Activated CD4-positive, alpha-beta T cell treated with anti-CD3 and anti-CD28 coated beads for 4 hours (primary cell): ENCODE results near the gene OCA2.

ENCODE experiments used
- DNase-seq, 2 donors: peaks; one replicate each; pipeline ENCODE4 v3.0.0-alpha.2; 2020

The OCA2 gene

DNA sequence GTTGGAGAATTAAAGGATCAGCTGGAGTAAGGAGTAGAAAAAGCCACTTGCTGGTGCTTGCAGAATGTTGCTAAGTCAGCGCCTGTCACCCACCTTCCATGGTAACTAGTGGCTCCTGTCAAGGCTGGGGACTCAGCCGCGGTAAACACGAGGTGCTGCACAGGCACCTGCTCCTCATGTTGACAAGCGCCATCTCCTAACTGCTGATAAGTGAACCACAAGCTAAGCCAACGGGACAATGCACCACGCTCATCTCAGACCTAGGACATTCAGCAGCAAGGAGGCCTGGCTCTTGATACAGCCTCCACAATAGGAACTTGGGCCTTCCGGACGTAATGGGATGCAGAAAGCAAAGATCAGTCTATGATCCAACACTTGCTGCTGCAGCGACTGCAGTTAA is 264.4 kb downstream of the OCA2 start:
- DNase-seq = no peak

DNA sequence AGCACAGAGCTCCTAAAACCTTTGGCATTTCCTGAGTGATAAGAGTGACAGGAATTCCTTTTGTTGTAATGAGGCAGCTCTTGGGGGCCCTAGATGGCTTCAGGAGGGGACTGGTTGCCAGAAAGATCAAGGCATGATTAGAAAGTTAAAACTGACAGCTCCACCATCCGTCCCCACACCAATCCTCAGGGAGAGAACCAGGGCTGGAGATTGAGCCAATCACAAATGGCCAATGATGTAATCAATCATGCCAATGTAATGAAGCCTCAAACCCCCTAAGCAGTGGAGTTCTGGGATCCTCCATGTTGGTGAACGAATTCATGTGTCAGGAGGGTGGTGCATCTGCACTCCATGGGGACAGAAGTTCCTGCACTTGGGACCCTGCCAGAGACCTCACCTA is 265.1 kb downstream of the OCA2 start:
- no peak for DNase-seq

DNA sequence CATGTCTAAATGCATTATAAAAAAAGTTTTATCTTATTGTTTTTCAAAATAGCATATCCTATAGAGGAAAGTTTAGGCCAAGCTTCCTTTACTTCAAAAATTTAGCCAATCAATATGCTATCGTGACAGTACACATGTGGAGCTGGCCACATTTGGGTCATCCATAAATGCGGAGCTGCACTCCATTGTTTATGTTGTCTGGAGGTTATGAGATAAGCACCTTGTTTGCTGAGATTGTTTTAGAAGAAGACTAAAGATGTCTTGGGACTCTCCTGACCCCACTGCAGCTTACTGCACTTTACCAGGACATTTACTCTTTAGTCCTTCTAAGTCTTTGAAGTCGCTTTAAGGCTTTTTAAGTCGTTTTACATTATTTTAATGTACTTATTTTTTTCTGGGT is 265.9 kb downstream of the OCA2 start:
- DNase-seq = no peak

DNA sequence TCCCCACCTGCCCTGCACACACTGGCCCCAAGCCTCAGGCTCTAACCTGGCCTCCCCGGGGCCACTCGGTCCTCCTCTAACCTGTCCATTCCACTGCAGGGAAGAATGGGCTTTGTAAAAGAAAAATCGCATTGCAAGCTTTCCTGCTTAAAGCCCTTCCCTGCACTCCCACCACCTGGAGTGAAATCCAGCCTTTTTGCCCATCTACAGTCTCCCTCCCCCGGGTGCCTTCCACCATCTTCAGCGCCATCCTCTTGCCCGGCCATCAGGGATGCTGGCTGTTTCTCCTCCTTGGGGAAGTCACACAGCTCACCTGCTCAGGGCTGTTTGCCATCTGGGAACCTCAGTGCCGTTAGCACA is 266.9 kb downstream of the OCA2 start:
- no peak for DNase-seq

DNA sequence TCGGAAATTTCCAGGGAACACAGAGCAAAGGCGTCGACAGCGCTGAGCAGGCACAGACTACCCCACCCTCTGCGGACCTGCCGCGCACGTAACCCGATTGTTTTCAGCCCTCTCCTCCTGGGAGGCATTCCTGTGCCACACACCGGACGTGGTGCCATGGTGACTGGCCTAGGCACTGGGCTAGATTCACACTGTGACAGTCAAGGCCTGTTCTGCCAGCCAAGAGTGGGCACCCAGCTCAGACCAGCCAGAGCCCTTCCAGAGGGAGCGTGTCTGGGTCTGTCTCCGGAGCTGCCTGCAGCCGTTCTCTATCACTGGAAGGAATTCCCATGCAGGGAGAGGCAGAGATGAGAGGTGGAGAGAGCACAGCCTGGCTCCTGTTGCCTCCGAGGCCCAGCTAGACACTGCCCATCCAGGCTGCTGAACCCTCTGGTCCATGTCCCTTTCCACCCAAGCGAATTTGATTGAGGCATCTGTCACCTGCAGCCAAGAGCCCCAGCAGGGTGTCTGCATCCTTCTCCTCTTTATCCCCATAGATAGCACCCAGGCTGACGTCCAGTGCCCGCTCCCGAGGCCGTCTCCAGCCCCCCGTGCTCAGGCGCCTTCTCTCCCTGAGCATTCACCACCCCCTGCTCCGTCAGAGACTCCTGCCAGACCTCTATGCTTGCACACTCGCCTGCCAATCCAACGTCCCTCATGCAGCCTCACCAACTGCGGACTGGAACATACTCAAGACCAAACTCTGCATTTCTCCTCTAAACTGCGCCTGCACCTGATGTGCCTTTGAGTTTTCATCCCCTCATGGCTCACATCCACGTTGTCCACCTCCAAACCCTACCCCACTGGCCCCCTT is 267.5 kb downstream of the OCA2 start:
- no peak for DNase-seq

DNA sequence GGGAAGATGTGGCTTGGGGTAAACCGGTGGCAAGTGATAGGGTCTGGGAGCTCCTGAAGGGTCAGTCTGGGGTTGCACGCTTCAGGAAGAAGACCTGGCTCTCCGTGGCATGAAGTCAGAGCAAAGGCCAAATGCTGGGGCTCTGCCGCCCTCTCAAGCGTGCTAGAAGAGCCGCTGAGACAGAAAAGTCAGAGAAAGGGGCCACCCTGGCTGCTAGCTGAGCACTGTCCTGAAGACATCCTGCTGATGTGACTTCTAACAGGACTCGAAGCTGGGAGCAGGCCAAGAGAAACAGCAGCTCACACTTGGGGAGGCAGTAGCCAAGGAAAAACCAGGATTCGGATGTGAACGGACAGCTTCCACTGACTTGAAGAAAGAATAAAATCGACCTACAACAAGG is 270.4 kb downstream of the OCA2 start:
- no peak for DNase-seq

DNA sequence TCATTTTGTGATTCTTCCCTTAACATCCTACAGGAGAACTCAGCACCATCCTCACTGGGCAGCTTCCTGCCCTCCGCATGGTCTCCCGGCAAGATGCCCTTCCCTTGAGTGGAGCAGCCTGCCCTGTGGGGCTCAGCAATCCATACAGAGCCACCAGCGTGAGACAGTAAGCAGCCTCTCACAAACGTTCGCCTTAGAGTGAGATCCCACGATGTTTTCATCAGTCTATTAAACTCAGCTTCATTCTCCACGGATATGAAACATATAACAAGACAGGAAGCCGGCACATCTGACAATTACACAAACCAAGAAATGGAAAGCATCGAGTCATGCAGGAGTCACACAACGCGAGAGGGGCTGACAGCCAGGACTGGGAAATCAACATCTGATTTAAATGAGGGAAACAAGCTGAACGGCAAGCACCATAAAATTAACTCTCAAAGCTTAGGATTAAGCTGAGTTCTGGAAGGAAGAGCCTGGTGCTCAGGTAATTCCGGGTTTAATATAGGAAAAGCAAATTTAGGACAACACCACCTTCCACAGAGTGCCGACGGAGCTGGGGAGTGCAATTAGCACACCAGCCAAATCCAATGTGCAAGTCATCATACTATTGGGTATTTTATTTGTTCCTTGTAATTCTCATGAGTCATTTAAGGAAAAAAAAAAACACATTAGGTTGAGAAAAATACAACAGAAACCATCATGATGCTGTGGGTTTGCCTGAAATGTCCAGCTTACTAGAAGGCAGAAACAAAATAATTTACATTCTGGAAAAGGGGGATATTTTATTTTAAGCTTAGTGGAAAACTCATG is 272.0 kb downstream of the OCA2 start:
- DNase-seq = no peak

DNA sequence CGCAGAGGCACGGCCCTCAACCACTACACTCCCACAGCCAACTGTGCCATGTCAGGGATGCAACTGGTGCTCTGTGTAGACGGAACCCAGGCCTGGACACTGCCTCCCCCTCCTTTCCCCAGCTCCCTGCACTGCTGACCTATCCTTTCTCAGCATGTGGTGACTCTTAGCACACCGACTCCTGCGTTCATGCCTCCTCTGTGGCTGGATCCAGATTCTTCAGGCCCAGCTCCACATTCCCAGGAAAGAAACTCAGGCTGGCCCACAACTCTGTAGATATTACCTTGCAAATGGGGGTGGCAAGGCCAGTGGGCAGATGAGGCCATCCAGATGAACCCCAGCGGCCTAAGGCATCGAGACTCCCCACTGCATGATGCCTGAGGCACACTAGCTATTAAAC is 272.7 kb downstream of the OCA2 start:
- no peak for DNase-seq

DNA sequence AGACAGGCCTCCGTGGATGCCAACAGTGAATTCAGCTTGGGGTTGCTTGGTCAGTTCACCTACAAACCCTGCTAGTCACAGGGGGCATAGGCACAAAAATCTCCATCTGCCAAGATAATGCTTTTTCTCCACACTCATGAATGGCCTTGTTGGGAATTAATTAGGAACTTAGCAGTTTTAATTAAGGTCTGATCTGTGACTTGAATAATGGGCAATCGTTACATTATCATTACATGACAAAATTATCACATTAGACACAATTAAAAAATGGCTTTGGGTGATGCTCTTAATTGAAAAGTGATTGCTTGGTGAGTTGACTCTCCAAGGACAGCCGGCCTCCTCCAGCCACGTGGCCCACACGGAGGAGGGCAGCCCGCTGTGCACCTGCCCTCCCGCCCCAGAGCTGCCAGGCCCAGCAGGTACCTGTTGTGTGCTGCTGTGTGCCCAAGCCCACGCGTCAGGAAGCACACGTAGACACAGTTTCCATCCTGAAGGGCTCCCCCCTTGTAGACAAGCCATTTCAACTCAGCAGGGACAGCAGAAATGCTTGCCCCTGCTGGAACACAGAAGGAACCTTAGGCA is 274.2 kb downstream of the OCA2 start:
- DNase-seq = no peak

DNA sequence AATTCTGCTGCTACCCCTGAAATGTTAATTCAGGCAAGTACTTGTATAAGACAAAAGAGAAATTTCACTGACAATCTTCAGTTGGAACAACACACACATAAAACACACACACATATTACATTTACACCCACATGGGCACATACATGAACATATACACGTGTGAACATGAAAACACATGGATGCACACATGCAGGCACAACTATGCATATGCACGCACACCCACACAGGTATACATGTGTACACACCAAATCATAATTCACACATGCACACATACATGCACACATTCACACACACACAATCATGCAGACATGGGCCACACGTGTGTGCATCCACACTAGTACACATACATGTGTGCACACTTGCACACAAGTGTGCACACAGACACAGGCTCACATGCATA is 277.8 kb downstream of the OCA2 start:
- DNase-seq = no peak

DNA sequence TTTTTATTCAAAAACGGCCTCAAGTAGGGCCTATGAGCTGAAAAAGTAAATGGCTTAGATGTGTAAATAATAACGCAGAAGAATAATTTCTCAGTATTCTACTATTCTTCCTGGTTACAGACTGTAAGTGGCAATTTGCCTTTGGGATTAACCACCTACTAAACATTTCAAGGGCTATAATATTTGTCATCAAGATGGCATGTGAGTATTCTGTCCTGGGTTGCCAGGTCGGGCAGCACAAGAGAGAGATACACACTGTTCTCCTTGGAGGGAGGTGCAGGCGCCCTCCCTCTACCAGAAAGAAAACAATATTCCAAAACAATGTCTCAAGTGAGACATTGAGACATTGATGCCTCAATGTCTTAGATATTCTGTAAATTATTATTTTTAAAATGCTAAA is 278.4 kb downstream of the OCA2 start:
- DNase-seq = no peak

DNA sequence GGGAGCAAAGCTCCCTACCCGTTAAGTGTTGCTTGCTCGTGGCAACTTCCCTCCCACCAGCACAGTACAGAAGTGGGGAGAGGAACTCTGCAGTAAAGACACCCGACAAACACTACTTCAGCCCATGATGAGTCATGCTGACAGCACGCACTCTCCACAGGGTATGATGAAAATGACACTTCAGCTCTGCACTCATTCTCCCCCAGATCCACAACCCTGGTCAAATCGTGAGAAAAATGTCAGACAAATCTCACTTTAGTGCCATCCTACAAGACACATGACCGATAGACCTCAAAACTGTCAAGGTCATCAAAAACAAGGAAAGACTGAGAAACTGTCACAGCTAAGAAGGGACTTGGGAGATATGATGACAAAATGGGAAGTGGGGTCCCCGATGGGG is 278.9 kb downstream of the OCA2 start:
- no peak for DNase-seq

DNA sequence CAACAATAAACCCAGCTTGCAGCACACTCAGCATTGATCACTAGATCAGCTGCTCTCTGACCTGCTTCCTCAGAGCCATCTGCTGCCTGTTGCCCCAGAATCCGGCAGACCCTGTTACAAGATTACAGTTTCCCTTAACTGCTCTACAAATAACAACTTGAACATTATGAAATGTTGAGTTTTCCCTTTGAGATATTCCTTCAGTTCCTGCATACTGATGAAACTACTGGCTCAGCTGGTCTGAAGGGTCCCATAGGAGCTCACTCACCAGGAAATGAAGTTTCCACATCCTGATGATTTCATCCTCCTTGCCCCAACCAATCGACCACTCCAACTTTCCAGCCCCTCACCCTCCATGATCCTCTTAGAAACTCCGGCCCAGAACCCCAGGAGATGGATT is 281.9 kb downstream of the OCA2 start:
- no peak for DNase-seq

DNA sequence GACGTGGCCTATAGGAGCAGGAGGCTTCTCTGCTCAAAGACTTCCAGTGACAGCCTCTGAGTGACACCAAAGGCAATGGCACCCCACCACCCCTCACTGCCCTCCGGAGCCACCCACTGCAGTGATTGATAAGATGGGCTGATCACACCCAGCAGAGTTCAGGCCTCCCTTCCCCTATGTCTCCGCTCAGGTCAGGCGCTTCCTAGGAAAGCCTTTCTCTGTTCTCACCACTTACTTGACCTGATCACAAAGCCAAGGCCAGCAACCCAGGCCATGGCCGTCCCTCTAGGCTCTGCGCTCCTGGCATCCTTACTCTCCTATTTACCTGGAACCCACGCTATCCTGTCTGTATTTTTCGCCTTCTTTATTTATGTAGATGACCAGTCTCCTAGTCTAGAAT is 282.3 kb downstream of the OCA2 start:
- no peak for DNase-seq

DNA sequence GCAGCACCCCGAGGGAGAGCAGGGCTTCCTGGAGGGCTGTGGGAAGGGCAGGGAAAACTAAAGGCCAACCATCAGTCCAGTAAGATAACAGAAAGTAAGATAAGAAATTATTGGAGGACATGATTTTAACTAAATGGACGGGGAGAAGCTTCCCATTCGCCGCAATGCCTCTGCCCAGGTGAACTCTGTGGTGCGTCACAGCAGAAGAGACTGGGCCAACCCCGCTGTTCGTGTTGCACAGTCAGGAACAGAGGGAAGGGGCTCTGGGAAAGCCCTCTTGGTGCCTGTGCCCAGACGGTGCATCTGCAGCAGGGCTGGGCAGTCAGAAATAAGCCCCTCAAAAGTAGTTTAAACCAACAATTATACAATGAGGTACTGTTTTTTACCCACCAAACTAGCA is 284.1 kb downstream of the OCA2 start:
- DNase-seq = no peak

DNA sequence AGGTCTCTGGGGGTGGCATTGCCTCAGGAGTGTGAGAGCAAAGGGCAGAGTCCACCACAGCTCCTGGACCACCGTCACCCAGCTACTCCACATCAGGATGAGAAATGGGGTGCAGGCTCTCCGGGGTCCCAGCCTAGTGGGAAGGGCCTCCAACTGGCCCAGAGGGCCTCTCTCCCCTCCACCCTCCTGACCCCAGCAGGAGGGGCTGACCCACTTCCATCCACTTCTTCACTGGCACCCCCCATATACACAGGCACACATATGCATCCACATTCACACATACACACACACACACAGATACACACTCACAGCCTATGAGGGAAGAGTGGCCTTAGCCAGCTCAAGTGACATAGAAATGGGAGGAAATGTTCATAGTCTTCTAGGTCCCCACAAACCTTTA is 286.0 kb downstream of the OCA2 start:
- no peak for DNase-seq

DNA sequence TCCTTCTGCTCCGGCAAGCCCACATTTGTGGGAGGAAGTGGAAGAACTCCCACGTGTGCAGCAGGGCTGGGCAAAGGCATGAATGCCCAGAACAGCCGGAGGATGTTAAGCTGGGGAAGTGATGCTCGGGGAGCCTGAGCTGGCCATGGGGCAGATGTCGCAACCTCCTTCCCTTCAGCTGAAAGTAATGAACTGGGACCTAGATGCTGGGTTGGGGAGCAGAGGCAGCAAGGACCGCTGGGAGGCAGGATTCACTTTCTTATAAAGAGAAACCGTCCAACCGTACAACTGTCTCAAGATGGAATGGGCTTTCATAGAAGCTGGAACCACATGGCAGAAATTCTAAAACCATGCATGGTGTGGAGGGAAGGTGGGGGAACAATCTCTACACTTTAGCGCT is 290.9 kb downstream of the OCA2 start:
- no peak for DNase-seq

DNA sequence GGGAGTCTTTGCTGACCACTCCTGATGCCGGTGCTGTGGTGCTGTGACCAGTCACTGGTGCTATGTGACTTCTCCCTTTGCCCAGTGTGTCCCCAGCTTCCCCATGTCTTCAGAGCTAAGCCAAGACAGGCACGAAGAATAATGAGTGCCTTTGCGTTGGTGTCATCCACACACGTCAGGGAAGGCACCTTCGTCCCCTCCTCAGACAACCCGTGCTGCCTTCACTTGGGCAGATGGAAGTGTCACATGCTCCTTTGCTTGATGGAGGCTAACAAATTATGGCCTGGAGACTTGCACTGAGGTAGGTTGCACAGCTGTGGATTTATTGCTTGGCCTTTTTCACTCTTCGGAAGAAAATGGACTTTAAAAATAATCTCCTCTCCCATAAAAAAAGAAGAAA is 291.8 kb downstream of the OCA2 start:
- no peak for DNase-seq

DNA sequence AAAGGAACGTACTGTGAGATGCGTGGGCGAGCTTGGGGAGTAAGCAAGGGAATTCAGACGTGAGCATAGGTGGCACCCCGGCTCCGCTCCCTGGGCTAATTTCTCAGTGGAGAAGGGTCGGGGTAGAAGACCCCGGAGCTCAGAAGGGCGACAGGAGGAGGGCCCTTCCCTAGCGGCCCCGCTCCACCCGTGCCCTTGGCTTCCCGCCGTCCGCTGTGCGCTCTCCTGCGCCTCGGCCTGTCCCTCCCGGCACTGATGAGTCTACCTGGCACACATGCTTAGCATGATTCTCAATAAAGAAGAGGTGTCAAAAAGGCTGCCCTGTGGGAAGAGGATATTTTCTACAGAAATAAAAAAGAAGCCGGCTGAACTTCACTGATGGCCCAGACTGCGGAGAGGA is 292.7 kb downstream of the OCA2 start:
- no peak for DNase-seq

DNA sequence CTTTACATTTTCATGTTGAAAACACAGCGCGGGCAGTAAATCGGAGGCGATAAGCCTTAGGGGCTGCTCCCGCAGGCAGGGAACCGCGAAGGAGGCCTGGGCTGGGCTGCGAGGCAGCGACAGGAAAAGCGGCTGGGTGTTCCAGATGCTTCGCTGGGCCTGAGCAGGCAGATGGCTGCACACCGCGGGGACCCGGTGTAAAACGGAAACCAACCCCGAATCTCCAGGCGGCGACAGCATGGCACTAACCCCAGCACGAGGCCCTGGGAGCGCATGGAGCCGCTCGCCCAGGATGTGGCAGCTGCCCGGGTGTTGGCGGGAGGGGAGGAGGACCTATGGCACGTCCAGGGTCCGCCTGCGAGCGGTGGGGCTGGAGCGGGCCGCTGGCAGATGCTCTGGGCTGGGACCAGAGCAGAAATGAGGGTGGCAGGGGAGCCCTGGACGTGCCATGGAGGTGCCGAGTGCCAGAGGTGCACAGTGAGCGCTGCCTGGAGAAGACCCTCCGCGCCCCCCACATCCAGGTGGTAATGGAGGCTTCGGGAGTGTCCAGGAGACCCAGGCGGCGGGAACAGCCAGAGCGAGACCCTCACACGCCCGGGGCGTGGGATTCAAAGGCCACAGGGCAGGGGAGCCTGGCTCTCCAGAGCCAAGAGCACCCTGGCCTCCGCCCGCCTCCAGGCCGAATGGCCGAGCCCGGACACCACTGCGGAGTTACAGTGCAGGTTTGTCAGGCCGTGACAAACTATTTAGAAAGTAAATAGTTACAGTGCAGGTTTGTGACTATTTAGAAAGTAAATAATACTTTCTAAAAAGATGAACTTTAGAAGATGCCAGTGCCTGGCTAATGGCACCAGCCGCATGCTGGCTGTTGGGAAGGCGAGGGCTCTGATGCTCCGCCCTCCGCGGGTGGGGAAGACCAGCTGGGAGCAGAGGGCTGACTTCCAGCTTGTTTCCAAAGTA is 293.6 kb downstream of the OCA2 start:
- DNase-seq = no peak

DNA sequence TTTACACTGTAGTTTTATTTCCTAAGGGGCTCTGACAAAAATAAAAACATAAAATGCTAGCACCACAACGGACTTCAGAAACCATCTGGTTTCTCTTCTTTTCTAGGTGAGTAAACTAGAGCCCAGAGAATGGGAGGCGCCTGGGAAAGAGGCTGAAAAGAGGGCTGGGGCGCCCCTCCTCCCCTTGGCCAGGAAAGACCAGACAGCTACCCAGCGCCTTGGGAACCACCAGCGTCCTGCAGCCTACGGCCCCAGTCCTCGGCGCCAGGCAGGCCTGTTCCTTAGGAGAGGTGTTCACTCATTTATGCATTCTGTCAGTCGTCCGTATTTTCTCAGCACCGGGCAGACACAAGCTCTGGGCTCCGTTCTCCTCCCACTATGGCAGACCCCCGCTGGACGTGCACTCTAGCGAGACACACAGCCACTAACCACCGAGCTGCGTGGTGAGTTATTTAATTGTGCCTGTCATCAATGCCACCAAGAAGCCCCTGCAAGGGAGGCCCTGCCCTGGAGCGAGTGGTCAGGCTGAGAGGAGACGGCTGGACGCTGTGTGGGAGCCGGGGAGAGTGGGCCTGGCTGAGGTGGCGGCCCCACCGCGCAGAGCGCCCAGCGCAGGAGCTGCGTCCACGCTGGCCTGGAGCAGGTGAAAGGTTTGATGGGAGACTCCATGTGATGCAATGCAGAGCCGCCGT is 294.4 kb downstream of the OCA2 start:
- DNase-seq = no peak

DNA sequence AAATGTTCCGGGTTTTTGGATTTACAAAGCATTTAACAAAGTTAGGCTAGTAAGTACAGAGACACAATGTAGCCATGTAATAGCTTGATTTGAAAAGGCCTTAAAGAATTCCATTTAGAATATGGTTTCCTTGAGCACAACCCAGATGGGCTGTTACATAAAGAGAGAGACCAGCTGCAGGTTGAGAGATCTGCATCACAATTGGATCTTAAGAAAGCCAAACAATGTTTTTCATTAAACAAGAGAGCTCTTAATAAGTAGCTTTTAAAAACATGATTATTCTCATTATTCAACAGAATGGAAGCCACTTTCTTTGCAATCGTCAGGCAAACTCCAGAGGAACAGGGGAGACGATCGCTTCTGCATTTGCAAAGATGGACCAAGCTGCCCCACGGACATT is 300.3 kb downstream of the OCA2 start:
- DNase-seq = no peak
